HCT116 (cell line): ENCODE measurements around the gene MPV17. TPM values are rescaled to one million over a fixed set of nuclear protein-coding genes. Genes with fewer than 3 reads are reported as not detected.
A peak's percentile ranks its signal among the peaks of the same experiment; 100 is the strongest.

ENCODE experiments used
- ATAC-seq: fragments of 200-7000 bp; cut with Tn5 transposase; 2 replicates; pipeline ENCODE4 v1.9.1; 2020; ENCODE audit warnings: mild to moderate bottlenecking, moderate library complexity
- BruUV-seq: library from RNA; stranded (reverse); fragments of 400-500 nt; replicated peaks from 2 replicates; lab custom pipeline; 2021; lab: Mats Ljungman, UMichigan
- CTCF ChIA-PET: fragments of 300-600 bp; sonication (Branson Sonifier 250); formaldehyde crosslinking; loops from one replicate; lab custom pipeline; 2021; ENCODE audit warnings: antibody characterized with exemption; lab: Charles Lee
- POLR2A ChIA-PET: fragments of 300-600, 350-600 bp; sonication (Branson Sonifier 250); formaldehyde crosslinking; loops from one replicate; lab custom pipeline; 2021; ENCODE audit warnings: antibody characterized with exemption; lab: Charles Lee
- RAD21 ChIA-PET, 2 experiments: fragments of 300-600 bp; sonication (Branson Sonifier 250); formaldehyde crosslinking; loops; one replicate each; lab custom pipeline; 2023; ENCODE audit warnings: low total read pairs in 2 of 2; ENCODE audit not compliant: uncharacterized antibody in 2 of 2, unreplicated experiment in 2 of 2, low non-redundant PET in 1 of 2; lab: Charles Lee
- DNase-seq: peaks from one replicate; pipeline ENCODE4 v3.0.0-alpha.2; 2010; ENCODE audit warnings: low read depth, low spot score
- H2AFZ ChIP-seq: fragments of 200-600 bp; shearing (Covaris generic), sonication (generic); 2 replicates; pipeline ENCODE4 v1.6.1; 2017; ENCODE audit warnings: low read depth, mixed run types, mixed read lengths, antibody characterized with exemption, low read length; ENCODE audit not compliant: poor library complexity, severe bottlenecking
- H3K27ac ChIP-seq: 2 replicates; pipeline ENCODE4 v1.5.1; 2012; ENCODE audit warnings: low read depth, low read length
- H3K27me3 ChIP-seq: fragments of 200-600 bp; sonication (generic); 2 replicates; pipeline ENCODE4 v1.6.1; 2016; ENCODE audit warnings: mixed run types, low read length, mixed read lengths; ENCODE audit not compliant: insufficient read depth
- H3K36me3 ChIP-seq, 2 experiments: fragments of 200-500 bp in 1 of 2; fragments of 200-600 bp in 1 of 2; sonication (Bioruptor generic) in 1 of 2; sonication (generic) in 1 of 2; 2 replicates each; pipeline versions ENCODE4 v1.5.1 to v1.6.1; 2014 to 2016; ENCODE audit warnings: low read length in 2 of 2, inconsistent platforms in 1 of 2, mixed read lengths in 1 of 2, mixed run types in 1 of 2; ENCODE audit not compliant: insufficient read depth in 2 of 2, control insufficient read depth in 1 of 2
- H3K4me1 ChIP-seq, 2 experiments: fragments of 200-600 bp in 1 of 2; sonication (generic) in 1 of 2; 2 replicates each; pipeline versions ENCODE4 v1.5.1 to v1.6.1; 2012 to 2017; ENCODE audit warnings: low read length in 2 of 2, inconsistent platforms in 1 of 2, mild to moderate bottlenecking in 1 of 2, mixed read lengths in 1 of 2, mixed run types in 1 of 2, moderate library complexity in 1 of 2; ENCODE audit not compliant: insufficient read depth in 2 of 2, control insufficient read depth in 1 of 2
- H3K4me2 ChIP-seq: fragments of 200-600 bp; sonication (generic); 2 replicates; pipeline ENCODE4 v1.6.1; 2017; ENCODE audit warnings: mixed run types, low read length, mixed read lengths
- H3K4me3 ChIP-seq, 2 experiments: fragments of 200-600 bp in 1 of 2; sonication (generic) in 1 of 2; replicated peaks in 1 of 2; 2 replicates each; pipeline ENCODE4 v1.5.1; 2011 to 2016; ENCODE audit warnings: low read length in 2 of 2, control low read depth in 1 of 2, low read depth in 1 of 2, mild to moderate bottlenecking in 1 of 2, mixed read lengths in 1 of 2, mixed run types in 1 of 2
- H3K79me2 ChIP-seq: fragments of 200-600 bp; sonication (generic); 2 replicates; pipeline ENCODE4 v1.6.1; 2017; ENCODE audit warnings: mild to moderate bottlenecking, mixed run types, low read length, moderate library complexity, mixed read lengths; ENCODE audit not compliant: insufficient read depth
- H3K9ac ChIP-seq: fragments of 200-600 bp; sonication (generic); 2 replicates; pipeline ENCODE4 v1.6.1; 2016; ENCODE audit warnings: low read length, mixed read lengths
- H3K9me2 ChIP-seq: fragments of 200-600 bp; sonication (generic), shearing (Covaris generic); 2 replicates; pipeline ENCODE4 v1.6.1; 2017; ENCODE audit warnings: mixed run types, mild to moderate bottlenecking, moderate library complexity; ENCODE audit not compliant: insufficient read depth
- H3K9me3 ChIP-seq, 2 experiments: fragments of 200-500 bp in 1 of 2; fragments of 200-600 bp in 1 of 2; sonication (Bioruptor generic) in 1 of 2; sonication (generic) in 1 of 2; 2 replicates each; pipeline ENCODE4 v1.6.1; 2014 to 2017; ENCODE audit warnings: low read length in 2 of 2, mixed read lengths in 2 of 2, inconsistent platforms in 1 of 2, low read depth in 1 of 2, mild to moderate bottlenecking in 1 of 2, mixed run types in 1 of 2, moderate library complexity in 1 of 2; ENCODE audit not compliant: control insufficient read depth in 1 of 2, insufficient read depth in 1 of 2
- H4K20me1 ChIP-seq: fragments of 200-600 bp; sonication (generic), shearing (Covaris generic); 2 replicates; pipeline ENCODE4 v1.6.1; 2017; ENCODE audit warnings: mixed run types, mild to moderate bottlenecking, moderate library complexity; ENCODE audit not compliant: insufficient read depth
- CEBPB ChIP-seq: IDR thresholded peaks from 2 replicates; pipeline ENCODE4 v1.6.1; 2012; ENCODE audit warnings: low read depth
- EGR1 ChIP-seq: IDR thresholded peaks from 2 replicates; pipeline ENCODE4 v1.6.1; 2012; ENCODE audit warnings: low read depth
- ELF1 ChIP-seq: IDR thresholded peaks from 2 replicates; pipeline ENCODE4 v1.6.1; 2012; ENCODE audit warnings: low read depth, borderline replicate concordance
- EZH2phosphoT487 ChIP-seq: fragments of 200-600 bp; IDR thresholded peaks from 2 replicates; pipeline ENCODE4 v1.6.1; 2018; ENCODE audit warnings: antibody characterized with exemption, borderline replicate concordance
- JUND ChIP-seq: IDR thresholded peaks from 2 replicates; pipeline ENCODE4 v1.6.1; 2012
- MAX ChIP-seq: IDR thresholded peaks from 2 replicates; pipeline ENCODE4 v1.6.1; 2012
- POLR2A ChIP-seq: IDR thresholded peaks from 2 replicates; pipeline ENCODE4 v1.7.0; 2011; ENCODE audit warnings: borderline replicate concordance; ENCODE audit not compliant: insufficient read depth, insufficient read length; ENCODE audit errors: extremely low read depth
- POLR2AphosphoS5 ChIP-seq: IDR thresholded peaks from 2 replicates; pipeline ENCODE4 v1.6.1; 2011; ENCODE audit warnings: mild to moderate bottlenecking, low read depth, low read length, moderate library complexity
- SP1 ChIP-seq: IDR thresholded peaks from 2 replicates; pipeline ENCODE4 v1.6.1; 2012; ENCODE audit warnings: low read depth
- SRF ChIP-seq: IDR thresholded peaks from 2 replicates; pipeline ENCODE4 v1.6.1; 2012; ENCODE audit warnings: low read depth
- TCF7L2 ChIP-seq: IDR thresholded peaks from 2 replicates; pipeline ENCODE4 v1.7.0; 2011; ENCODE audit warnings: borderline replicate concordance, inconsistent platforms; ENCODE audit not compliant: insufficient read depth, insufficient read length; ENCODE audit errors: extremely low read depth
- ZFX ChIP-seq: fragments of 450-650 bp; IDR thresholded peaks from 2 replicates; pipeline ENCODE4 v1.6.1; 2017
- ZNF274 ChIP-seq: fragments of 200-500 bp; sonication (Bioruptor generic); IDR thresholded peaks from 2 replicates; pipeline ENCODE4 v1.6.1; 2014; ENCODE audit warnings: mild to moderate bottlenecking, low read depth, low read length, inconsistent platforms
- intact Hi-C: fragments of 100-400 bp; cut with micrococcal nuclease; formaldehyde crosslinking; loops from 2 replicates; pipeline ENCODE4 v1.10.0; 2022
- total RNA-seq: library from RNA; stranded (reverse); gene quantifications from one replicate; pipeline ENCODE4 v1.2.1, GENCODE V29; 2021; ENCODE audit not compliant: unreplicated experiment
- TF ChIP-seq, protein P1 (sequence below): IDR thresholded peaks from 2 replicates; pipeline ENCODE4 v1.6.1; 2012
- TF ChIP-seq, protein P2 (sequence below), 3 experiments: fragments of 200-600 bp in 1 of 3; sonication (generic) in 1 of 3; IDR thresholded peaks in 2 of 3; conservative IDR thresholded peaks in 1 of 3; 2 replicates each; pipeline ENCODE4 v1.5.1; 2012 to 2017; ENCODE audit warnings: low read depth in 2 of 3, low read length in 2 of 3, antibody characterized with exemption in 1 of 3, borderline replicate concordance in 1 of 3, control low read depth in 1 of 3, mild to moderate bottlenecking in 1 of 3, mixed read lengths in 1 of 3, mixed run types in 1 of 3, moderate library complexity in 1 of 3; ENCODE audit not compliant: insufficient read depth in 1 of 3
- TF ChIP-seq, protein P3 (sequence below): IDR thresholded peaks from 2 replicates; pipeline ENCODE4 v1.6.1; 2012; ENCODE audit warnings: low read depth

MPV17 gene
- total RNA-seq, 1 experiment from 2014 or later: 55.4 TPM

- TF ChIP-seq POLR2AphosphoS5: no peak
- no peak for TF ChIP-seq EGR1
- TF ChIP-seq, protein P1, sequence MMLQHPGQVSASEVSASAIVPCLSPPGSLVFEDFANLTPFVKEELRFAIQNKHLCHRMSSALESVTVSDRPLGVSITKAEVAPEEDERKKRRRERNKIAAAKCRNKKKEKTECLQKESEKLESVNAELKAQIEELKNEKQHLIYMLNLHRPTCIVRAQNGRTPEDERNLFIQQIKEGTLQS: no peak
- TF ChIP-seq SP1: no peak
- TF ChIP-seq, protein P2, sequence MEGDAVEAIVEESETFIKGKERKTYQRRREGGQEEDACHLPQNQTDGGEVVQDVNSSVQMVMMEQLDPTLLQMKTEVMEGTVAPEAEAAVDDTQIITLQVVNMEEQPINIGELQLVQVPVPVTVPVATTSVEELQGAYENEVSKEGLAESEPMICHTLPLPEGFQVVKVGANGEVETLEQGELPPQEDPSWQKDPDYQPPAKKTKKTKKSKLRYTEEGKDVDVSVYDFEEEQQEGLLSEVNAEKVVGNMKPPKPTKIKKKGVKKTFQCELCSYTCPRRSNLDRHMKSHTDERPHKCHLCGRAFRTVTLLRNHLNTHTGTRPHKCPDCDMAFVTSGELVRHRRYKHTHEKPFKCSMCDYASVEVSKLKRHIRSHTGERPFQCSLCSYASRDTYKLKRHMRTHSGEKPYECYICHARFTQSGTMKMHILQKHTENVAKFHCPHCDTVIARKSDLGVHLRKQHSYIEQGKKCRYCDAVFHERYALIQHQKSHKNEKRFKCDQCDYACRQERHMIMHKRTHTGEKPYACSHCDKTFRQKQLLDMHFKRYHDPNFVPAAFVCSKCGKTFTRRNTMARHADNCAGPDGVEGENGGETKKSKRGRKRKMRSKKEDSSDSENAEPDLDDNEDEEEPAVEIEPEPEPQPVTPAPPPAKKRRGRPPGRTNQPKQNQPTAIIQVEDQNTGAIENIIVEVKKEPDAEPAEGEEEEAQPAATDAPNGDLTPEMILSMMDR (IDR thresholded peaks at IDR 0.05 in 2 of 3, conservative IDR thresholded peaks at IDR 0.05 in 1 of 3; ENCODE audit: borderline replicate concordance in 1 of 3, insufficient read depth in 1 of 3, low read depth in 2 of 3, low read length in 2 of 3): no peak
- TF ChIP-seq ZNF274: no peak
- TF ChIP-seq ELF1: no peak
- no peak for TF ChIP-seq EZH2phosphoT487
- TF ChIP-seq, protein P3, sequence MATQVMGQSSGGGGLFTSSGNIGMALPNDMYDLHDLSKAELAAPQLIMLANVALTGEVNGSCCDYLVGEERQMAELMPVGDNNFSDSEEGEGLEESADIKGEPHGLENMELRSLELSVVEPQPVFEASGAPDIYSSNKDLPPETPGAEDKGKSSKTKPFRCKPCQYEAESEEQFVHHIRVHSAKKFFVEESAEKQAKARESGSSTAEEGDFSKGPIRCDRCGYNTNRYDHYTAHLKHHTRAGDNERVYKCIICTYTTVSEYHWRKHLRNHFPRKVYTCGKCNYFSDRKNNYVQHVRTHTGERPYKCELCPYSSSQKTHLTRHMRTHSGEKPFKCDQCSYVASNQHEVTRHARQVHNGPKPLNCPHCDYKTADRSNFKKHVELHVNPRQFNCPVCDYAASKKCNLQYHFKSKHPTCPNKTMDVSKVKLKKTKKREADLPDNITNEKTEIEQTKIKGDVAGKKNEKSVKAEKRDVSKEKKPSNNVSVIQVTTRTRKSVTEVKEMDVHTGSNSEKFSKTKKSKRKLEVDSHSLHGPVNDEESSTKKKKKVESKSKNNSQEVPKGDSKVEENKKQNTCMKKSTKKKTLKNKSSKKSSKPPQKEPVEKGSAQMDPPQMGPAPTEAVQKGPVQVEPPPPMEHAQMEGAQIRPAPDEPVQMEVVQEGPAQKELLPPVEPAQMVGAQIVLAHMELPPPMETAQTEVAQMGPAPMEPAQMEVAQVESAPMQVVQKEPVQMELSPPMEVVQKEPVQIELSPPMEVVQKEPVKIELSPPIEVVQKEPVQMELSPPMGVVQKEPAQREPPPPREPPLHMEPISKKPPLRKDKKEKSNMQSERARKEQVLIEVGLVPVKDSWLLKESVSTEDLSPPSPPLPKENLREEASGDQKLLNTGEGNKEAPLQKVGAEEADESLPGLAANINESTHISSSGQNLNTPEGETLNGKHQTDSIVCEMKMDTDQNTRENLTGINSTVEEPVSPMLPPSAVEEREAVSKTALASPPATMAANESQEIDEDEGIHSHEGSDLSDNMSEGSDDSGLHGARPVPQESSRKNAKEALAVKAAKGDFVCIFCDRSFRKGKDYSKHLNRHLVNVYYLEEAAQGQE: no peak
- no peak for TF ChIP-seq POLR2A
- TF ChIP-seq ZFX: no peak
- TF ChIP-seq MAX: no peak
- no peak for TF ChIP-seq TCF7L2
- TF ChIP-seq CEBPB: no peak
- TF ChIP-seq JUND: no peak
- TF ChIP-seq SRF: no peak
- Histone ChIP-seq H3K4me1 (no peaks in the 10 kb centered on the region), H3K9me3 (no peaks in the 10 kb centered on the region), H3K9me2 (no peaks in the 10 kb centered on the region), H2AFZ (no peak overlapping the region), H3K27ac (no peak overlapping the region), H3K9ac (no peak overlapping the region), H3K36me3 (peaks cover 1 to 9% of the 10 kb centered on the region in 2 experiments; a peak in 3 of 4 replicates), H4K20me1 (no peaks in the 10 kb centered on the region), H3K4me2 (no peak overlapping the region), H3K4me3 (no peak overlapping the region), H3K79me2 (peaks cover 95% of the 10 kb centered on the region), H3K27me3 (no peaks in the 10 kb centered on the region)
- CTCF ChIA-PET: no interaction called here
- ATAC-seq (peak; percentile 32; the same call in 1 of the 2 replicates), DNase-seq (no peak)
- intact Hi-C loops: no loop called here
- no TSS peak for BruUV-seq
- POLR2A ChIA-PET: no interaction called here
- RAD21 ChIA-PET: no interaction called here
Observed at GRCh38 chr2:27347641-27348040, 24.7 kb upstream of the MPV17 start.
